Progenitor cell of endocrine pancreas (in vitro differentiated cells): ENCODE results near the gene TMEM17. TPM values are rescaled to one million over a fixed set of nuclear protein-coding genes. Genes with fewer than 3 reads are reported as not detected.
A peak's percentile ranks its signal among the peaks of the same experiment; 100 is the strongest.

Experiments
- DNase-seq: peaks from one replicate; pipeline ENCODE4 v3.0.0; 2021; ENCODE audit warnings: low spot score; ENCODE audit not compliant: unreplicated experiment
- H3K27ac Mint-ChIP-seq: 2 replicates; pipeline ENCODE4 v1.8.0; 2021; ENCODE audit warnings: mild to moderate bottlenecking, moderate library complexity, mixed read lengths
- H3K27me3 Mint-ChIP-seq: 2 replicates; pipeline ENCODE4 v1.8.0; 2021; ENCODE audit warnings: mixed read lengths
- H3K36me3 Mint-ChIP-seq: 2 replicates; pipeline ENCODE4 v1.8.0; 2022; ENCODE audit warnings: mixed read lengths; ENCODE audit not compliant: insufficient read depth
- H3K4me1 Mint-ChIP-seq: 2 replicates; pipeline ENCODE4 v1.8.0; 2021; ENCODE audit warnings: low read depth, mixed read lengths
- H3K4me3 Mint-ChIP-seq: 2 replicates; pipeline ENCODE4 v1.8.0; 2021; ENCODE audit warnings: low read depth, mild to moderate bottlenecking, moderate library complexity, mixed read lengths
- H3K9me3 Mint-ChIP-seq: 2 replicates; pipeline ENCODE4 v1.8.0; 2021; ENCODE audit warnings: low read depth, mixed read lengths
- CTCF ChIP-seq: fragments of 200-600 bp; sonication (generic); IDR thresholded peaks from one replicate; pipeline ENCODE4 v1.5.0; 2021; ENCODE audit warnings: antibody characterized with exemption, mild to moderate bottlenecking; ENCODE audit not compliant: unreplicated experiment
- total RNA-seq: library from RNA; stranded (reverse); gene quantifications from 2 replicates; pipeline ENCODE4 v1.2.1, GENCODE V29; 2021

TMEM17 gene
- total RNA-seq, 1 donor from 2014 or later = 5.9 TPM

- peak overlapping the region; percentile 80 for H3K27ac Mint-ChIP-seq
- H3K4me3 Mint-ChIP-seq = no peak overlapping the region
- no peak for DNase-seq
- no peak for TF ChIP-seq CTCF
- H3K4me1 Mint-ChIP-seq = peaks cover 12% of the 10 kb centered on the region
- H3K36me3 Mint-ChIP-seq = no peaks in the 10 kb centered on the region
- H3K9me3 Mint-ChIP-seq = peaks cover 3% of the 10 kb centered on the region
- peaks cover 7% of the 10 kb centered on the region for H3K27me3 Mint-ChIP-seq
These were observed 30.6 kb downstream of the TMEM17 start for GRCh38 chr2:62475172-62476011.

GRCh38 chr2:62474176-62474575 lies 31.8 kb downstream of the TMEM17 start:
- DNase-seq = no peak
- H3K4me1 Mint-ChIP-seq = peaks cover 12% of the 10 kb centered on the region
- no peaks in the 10 kb centered on the region for H3K36me3 Mint-ChIP-seq
- peaks cover 7% of the 10 kb centered on the region for H3K27me3 Mint-ChIP-seq
- TF ChIP-seq CTCF = no peak
- no peaks in the 10 kb centered on the region for H3K9me3 Mint-ChIP-seq
- H3K27ac Mint-ChIP-seq = no peak overlapping the region
- no peak overlapping the region for H3K4me3 Mint-ChIP-seq

GRCh38 chr2:62473246-62473827 lies 32.7 kb downstream of the TMEM17 start:
- Mint-ChIP-seq H3K9me3 (no peaks in the 10 kb centered on the region), H3K36me3 (no peaks in the 10 kb centered on the region), H3K4me3 (no peak overlapping the region), H3K4me1 (peaks cover 12% of the 10 kb centered on the region), H3K27ac (no peak overlapping the region), H3K27me3 (peaks cover 7% of the 10 kb centered on the region)
- TF ChIP-seq CTCF = no peak
- DNase-seq = no peak

GRCh38 chr2:62472312-62472711 lies 33.7 kb downstream of the TMEM17 start:
- no peak for TF ChIP-seq CTCF
- peaks cover 12% of the 10 kb centered on the region for H3K4me1 Mint-ChIP-seq
- peaks cover 7% of the 10 kb centered on the region for H3K27me3 Mint-ChIP-seq
- H3K4me3 Mint-ChIP-seq = no peak overlapping the region
- no peaks in the 10 kb centered on the region for H3K9me3 Mint-ChIP-seq
- no peak overlapping the region for H3K27ac Mint-ChIP-seq
- no peaks in the 10 kb centered on the region for H3K36me3 Mint-ChIP-seq
- no peak for DNase-seq

- peaks cover 7% of the 10 kb centered on the region for H3K27me3 Mint-ChIP-seq
- peaks cover 14% of the 10 kb centered on the region for H3K4me1 Mint-ChIP-seq
- TF ChIP-seq CTCF = no peak
- H3K4me3 Mint-ChIP-seq = no peak overlapping the region
- H3K36me3 Mint-ChIP-seq = no peaks in the 10 kb centered on the region
- DNase-seq = no peak
- H3K9me3 Mint-ChIP-seq = no peaks in the 10 kb centered on the region
- H3K27ac Mint-ChIP-seq = no peak overlapping the region
These were observed 34.2 kb downstream of the TMEM17 start for GRCh38 chr2:62471816-62472215.
